Left kidney (tissue), 2 donors: Measurements from ENCODE around the gene GRAP2. TPM values are rescaled to one million over a fixed set of nuclear protein-coding genes. Genes with fewer than 3 reads are reported as not detected.
"Not testable (repeated sequence)": the region's sequence is repeated elsewhere in the genome, so short reads cannot be mapped to it uniquely, and the experiment has no call there.

ENCODE experiments used
- DNase-seq: peaks from one replicate; pipeline ENCODE4 v3.0.0-alpha.2; 2013
- polyA plus RNA-seq: library from polyadenylated mRNA; unstranded; fragments of 120-200 nt; gene quantifications from one replicate; pipeline ENCODE4 v1.2.1, GENCODE V29; 2013; ENCODE audit not compliant: insufficient read length

Gene GRAP2
- polyA plus RNA-seq, 1 donor: 0.57 TPM

DNA sequence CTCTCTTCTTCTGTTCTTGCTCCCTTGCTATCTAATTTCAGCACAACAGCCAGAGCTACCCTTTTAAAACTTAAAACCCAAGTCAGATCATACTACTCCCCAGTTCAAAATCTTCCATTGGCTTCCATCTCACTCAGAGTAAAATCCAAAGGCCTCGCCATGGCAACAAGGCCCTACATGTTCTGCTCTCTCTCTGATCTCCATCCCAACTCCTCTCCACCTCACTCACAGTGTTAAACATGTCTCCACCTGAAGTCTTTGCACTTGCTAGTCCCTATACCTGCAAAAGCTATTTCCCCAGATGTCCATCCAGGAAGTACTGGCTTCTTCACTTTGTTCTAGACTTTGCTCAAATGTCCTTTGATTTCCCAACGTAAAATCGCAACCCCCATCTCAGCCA, 3.0 kb upstream of the GRAP2 start:
- no peak for DNase-seq

DNA sequence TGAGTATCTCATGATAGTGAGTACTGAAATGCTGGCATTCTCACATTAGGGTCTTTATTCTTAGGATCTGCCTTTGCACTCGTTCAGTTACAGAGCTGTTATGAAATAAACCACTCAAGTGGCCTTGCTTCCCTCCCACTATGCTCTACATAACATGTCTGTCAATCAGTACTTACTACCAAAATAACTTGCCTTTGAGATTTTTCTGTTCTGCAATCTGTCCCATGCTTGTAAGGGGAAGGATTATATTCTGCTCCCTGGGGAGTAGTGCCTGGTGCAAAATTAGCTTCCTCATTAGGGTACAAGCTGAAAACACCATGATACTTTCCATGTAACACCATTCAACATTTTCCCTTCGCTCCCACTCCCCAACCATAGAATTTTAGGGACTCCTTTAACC, 1.9 kb upstream of the GRAP2 start:
- DNase-seq: no peak

DNA sequence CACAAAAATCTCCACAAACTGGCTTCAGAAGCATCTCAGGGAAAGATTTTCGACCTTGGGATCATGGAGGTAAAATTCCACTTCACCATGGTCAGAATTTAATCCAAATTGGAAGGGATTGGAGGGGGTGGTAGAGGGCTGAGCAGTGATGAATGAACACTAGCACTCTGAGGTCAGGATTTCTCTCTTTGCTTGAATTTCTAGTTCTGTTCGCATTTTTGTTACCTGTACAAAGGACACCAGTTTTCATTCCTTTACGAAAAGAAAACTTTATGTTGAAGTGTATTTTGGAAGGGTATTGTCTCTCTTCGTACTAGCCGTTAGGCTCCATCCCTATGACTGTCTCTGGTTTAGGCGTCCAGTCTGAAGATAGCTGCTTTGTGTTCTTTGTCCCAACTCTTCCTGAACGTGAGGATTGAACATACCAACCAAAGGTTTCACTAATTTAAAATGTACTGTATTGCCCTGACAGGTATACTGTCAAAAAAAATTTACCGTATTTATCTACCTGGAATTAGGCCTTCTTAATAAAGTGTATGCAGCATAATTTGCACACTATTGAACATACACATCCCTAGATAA, 772 bp downstream of the GRAP2 start:
- DNase-seq: no peak

DNA sequence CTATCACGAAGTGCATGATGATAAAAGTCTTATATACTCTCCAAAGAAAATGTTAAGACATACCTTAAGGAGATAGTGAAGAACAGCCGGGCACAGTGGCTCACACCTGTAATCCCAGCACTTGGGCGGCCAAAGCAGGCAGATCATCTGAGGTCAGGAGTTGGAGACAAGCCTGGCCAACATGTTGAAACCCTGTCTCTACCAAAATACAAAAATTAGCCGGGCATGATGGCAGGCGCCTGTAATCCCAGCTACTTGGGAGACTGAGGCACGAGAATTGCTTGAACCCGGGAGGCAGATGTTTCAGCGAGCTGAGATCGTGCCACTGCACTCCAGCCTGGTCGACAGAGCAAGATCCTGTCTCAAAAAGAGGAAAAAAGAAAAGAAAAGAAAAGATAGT, 3.1 kb downstream of the GRAP2 start:
- DNase-seq: not testable (repeated sequence)

DNA sequence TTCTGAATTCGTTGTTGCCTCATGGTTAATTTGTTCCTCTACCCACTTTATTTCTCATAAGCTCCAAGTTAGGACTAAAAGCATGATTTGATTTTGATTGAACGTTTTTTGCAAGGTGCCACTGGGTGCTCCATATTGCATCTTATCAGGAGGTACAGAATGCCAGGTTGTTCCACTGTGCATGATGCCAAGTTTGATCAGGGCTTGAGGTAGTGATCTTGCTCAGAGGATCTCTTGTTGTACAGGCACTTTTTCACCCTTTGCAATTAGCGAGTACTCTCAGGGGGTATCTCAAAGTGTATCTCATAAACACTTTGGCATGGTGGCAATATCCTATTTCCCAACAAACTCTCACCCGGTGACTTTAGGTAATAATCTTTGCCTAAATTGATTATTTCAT, 4.0 kb downstream of the GRAP2 start:
- no peak for DNase-seq

DNA sequence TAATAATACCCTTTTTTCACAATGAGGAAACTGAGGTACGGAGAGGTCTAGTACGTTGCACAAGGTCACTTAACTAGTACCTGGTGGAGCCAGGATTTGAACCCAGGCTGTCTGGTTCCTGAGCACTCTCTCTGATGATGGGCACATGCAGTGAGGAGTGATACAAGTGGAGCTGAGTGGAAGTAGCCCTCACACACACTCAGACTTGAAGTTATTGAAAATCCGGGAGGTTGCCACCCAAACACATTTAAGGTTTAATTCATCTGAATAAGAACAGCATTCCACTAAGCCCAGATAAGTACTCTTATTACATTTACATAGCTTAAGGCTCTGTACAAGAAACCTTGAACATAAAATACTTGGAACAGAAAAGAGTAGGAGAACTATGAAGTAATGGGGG, 4.8 kb downstream of the GRAP2 start:
- no peak for DNase-seq

DNA sequence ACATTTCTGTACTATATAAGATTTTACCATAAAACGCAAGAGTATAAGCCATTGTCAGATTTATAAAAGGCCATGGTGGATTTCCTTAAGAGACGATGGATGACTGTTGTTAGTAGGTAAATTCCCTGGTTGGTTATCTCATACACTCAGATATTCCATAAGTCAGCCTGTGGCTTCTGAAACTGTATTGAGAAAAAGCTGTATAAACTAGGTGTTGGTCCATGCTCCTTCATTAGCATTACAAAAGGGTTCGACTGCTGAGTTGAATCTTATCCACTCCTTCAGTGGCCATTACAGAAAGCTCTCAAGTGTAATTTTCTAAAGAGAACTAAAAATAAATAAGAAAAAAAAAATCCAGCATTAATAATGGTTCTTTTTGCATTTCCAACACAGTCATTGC, 5.3 kb downstream of the GRAP2 start:
- no peak for DNase-seq

DNA sequence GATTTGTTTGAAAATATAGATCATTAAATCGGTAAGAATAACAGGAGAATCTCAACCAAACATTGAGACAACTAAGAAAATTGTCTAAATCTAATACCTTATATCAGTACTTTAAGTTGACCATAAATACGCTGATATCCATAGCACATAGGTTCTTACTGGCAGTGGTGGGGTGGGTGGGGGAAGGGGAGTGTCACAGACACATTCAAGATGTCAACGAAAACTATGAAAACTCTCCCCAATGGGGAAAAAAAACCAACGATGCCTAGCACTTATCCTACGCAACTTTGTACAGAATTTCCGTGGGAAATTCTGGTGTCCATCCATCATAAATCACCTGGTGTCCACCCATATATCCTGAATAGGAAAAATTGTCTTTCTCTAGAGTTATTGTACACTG, 6.2 kb downstream of the GRAP2 start:
- no peak for DNase-seq

DNA sequence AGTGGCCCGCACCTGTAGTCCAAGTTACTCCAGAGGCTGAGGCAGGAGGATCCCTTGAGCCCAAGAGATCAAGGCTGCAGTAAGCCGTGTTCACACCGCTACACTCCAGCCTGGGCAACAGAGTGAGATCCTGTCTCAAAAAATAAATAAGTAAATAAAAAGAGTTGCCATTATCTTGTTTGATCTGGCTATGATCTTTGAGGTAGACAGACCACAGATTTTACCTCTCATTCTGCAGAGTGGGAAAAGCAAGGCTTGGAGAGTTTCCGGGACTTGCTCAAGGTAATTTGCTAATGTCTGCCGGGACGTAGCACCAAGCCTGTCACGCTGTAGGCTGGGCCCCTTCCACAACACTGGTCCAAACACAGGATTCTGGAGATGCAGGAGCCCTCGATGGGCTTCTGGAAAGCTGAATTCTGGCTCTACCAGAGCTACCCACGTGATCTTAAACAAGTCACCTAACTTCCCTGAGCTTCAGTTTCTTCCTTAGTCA, 6.8 kb downstream of the GRAP2 start:
- no peak for DNase-seq

DNA sequence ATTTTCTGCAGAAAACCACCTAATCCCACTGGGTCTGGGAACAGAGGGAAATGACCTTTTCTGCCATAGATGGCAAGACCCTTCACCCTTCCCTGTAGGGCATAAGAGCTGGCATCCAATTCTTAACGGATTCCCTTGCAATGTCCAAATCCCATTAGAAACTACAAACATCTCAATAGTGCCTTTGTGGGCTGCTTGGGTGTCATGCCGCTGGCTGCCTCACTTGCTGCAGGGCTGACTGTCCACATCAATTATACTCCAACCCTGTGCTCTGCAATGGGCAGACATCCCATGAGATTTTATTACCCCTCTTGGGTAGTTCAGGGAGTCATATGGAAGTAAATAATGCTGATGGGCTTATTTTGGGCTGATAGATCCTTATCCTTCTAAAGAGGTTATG, 7.3 kb downstream of the GRAP2 start:
- no peak for DNase-seq

DNA sequence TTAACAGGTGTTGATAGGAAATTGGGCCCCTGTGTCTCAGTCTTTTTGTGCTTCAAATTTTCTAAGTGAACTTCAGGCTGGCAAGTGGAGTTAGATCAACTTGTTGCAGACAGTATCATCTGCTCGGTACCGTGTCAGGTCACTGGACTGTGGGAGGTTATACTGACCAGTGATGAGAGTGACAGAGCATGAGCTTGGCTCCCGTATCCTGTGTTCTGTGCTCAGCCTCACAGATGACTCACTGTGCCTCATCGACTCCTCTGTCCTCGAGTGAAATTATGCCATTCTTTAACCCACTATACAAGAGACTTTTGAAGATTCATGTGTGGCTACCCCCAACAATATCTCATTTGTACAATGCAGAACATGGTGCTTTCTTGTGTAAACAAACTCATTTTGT, 7.9 kb downstream of the GRAP2 start:
- DNase-seq: no peak

DNA sequence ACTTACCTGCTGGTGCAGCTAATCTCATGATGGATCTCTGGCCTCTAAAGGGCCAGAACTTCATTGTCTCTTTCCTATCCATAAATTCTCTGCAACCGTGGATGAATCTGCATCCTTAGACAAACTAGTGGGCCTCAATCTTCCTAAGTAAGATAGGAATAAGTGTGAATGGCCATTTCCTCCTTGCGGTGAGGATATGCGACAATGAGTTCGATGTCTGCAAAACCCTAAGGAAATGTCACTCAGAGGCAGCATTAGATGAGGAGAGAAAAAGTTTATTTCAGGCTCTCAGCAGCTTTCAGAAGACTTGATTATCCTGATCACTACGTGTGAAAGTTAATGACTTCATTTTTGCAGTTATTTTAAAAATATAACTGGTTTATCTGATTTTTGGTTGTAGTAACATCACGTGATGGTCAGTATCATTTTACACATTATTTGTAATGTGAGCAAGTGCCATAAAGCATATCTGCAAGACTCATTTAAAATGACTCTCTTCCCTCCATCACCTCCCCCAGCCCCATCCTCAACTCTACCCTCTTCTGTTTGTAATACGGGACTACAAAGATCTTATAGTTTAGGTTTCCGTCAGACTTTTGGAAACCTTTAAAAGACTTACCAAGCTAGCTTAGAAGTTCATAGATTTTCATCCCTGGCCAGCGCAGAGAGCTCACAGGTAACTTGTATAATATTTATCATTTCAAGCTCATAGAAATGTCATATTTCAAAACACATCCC, 10.2 kb downstream of the GRAP2 start:
- no peak for DNase-seq

DNA sequence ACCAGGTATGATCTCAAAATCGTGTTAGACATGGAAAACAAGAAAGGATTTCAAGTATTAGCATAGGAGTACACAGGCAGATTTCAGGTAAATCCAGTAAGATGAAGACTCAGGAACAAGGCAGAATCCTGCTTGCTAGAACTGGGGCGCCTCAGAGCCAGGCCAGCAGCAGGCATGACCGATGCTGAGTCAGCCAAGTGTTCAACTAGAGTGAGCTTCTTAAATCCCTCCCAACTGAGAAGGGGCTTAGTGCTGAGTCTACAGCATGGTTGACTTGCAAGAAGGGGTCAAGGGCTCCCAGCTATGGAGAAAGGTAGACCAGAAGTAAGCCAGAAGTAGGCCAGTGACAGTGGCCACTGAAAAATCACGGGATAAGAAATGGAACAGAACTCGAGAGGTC, 12.4 kb downstream of the GRAP2 start:
- DNase-seq: no peak

DNA sequence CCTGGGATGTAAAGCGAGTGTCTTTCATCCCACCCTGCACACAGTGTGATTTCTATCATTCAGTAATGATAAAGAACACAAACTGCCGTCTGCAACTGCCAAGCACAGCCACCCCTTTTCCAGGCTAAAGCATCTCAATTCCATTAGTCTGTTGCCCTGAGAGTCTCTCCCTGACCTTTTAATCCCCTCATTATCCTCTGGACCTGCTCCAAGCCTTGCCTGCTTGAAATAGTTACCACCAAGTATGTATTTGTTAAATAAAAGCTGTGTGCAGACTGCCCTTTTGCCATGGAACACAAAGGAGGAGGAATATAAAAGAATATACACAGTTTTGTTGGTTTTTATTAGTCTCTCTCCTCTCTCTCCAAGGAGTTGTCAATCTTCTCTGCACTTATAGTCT, 13.0 kb downstream of the GRAP2 start:
- no peak for DNase-seq

DNA sequence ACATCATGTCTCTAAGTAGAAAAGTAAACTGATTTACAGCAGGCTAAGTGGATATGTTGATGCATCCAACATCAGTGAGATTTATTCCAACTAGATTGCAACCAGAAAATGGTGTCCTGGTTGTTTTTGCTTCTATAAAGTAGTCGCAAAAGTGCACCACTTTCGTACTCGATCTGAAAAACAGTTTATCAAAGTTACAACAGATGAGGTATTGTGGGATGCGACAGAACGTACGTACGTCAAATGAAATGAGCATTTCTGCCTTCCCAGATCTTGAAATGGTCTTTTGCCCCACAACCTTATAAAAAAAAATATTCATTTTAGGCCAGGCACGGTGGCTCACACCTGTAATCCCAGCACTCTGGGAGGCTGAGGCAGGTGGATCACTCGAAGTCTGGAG, 13.7 kb downstream of the GRAP2 start:
- no peak for DNase-seq

DNA sequence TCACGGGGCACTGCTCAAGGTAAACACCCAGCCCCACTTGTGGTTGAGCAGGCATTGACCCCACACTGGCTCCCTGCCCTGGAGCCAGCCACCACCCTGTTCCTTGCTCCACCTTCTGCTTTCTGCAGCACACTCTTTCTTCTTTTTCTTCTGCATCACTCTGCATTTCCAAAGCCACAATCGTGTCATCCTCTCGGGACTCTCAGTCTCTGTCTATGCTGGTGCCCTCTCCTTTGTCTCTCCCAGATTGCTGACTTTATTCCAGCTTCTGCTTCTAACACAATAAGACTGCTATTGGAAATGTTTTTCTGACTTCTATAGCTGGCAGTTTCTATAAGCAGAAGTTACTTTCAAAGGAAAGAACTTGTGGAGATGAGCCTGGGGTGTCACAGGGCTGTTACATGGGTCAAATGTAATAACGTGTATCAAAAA, 14.4 kb downstream of the GRAP2 start:
- DNase-seq: no peak

DNA sequence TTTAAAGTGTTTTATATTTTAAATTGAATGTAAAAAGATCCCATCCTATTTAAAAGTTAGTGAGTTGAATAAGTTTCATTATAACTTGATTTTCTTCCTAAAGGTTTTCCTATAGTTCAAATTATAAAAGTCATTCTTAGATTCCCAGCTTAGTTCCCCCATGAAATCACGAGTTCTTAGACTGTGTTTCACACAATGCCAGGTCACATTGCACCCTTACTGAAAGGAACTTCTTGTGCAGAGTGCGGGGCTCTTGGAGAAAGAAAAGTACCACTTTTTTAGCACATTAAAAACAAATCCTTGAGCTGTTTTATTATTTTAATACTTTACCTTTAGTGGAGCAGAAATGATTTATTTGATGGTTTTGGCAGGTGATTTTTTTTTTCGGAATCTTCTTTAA, 15.6 kb downstream of the GRAP2 start:
- DNase-seq: no peak

DNA sequence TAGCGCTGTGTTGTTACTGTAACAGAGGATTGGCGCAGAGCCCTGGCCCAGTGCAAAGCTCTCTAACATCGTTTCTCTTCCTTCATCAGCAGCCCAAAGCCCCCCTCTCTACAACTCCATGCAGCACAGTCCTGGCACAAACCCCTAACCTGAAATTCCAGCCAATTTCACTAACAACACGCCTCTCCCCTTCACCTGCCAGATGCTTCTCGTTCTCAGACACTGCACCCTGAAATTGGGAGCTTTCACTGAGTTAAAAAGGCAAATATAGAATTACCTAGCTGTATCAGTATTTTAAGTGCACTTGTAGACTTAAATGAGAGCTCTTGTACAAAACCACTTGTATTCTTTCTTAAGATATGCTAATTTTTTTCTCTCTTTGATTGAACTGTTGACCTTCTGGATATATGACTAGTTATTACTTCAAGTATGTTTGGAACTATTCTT, 16.3 kb downstream of the GRAP2 start:
- no peak for DNase-seq

DNA sequence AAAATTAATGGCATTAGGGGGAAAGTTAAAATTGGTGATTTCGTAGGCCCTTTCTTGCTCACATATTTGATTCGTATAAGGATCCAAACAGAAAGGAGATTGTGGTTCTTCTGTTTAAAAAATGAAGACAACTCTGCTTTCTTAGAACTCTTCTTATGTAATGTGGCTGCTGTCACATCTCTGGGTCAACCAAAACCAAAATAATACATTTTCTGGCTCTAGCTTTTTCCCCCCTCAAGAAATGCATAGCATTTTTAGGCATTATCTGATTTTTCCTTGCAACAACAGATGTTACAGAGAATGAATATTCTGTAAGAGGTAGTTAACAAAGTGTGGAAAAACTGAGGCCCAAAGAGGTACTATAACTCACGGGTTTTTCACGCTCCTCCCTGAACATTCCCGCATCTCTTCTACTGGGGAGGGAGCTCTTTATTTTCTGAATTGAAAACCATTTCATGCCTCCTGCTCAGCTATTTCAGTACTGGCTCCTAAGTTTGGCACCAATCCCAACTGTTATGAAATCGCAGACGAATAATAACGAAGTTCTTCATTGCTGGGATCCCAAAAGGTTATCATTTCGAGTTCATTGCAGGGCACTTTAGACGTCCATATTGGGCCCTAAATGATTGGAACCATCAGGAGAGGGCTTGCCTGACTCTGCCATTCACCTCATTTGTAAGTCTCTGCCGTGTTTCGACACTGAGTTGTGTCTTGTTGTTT, 17.1 kb downstream of the GRAP2 start:
- DNase-seq: no peak

DNA sequence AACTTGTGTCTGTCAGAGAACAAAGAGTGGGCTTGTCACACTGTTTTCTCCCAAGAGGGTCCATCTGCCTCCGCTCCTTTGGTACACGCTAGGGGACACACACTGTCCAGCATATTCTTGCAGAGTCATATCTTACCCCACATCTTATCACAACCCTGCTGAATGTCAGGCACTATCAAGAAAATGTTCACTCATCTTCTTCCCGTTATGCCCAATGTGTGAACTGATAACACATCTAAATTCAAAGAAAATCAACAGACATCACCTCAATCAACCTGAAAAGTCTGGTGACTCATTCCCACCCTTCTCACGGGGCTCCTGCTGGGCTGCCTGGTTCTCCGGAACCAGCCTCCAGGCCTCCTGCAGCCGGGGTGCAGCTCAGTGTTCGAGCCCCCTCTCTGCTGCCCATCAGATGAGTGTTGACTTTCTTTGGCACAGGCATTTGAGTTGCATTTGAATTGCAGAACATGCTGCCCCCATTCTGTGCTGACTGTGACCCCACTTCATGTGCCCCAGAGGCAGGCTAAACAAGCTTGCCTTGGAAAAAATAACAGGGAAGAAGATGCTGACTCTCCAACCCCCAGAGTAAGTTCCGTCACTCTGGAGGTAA, 19.4 kb downstream of the GRAP2 start:
- DNase-seq: no peak

DNA sequence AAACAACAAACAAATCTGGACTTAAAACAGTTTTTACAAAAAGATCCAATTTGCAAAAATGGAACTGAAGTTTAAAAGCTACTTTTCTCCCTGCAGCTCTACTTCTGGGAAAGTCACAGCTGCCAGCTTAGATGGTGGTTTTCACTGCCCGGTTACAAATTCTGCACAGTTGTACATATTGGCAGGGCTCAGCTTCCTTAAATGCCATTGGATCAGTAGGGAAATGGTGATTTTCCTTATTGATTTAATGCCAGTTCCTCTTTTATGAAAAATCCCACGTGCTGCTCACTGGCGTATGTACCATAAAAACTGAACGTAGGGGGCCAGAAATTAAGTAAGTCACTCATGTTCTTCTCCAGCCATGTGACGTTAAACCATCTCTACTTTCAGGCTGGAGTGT, 22.8 kb downstream of the GRAP2 start:
- DNase-seq: no peak

DNA sequence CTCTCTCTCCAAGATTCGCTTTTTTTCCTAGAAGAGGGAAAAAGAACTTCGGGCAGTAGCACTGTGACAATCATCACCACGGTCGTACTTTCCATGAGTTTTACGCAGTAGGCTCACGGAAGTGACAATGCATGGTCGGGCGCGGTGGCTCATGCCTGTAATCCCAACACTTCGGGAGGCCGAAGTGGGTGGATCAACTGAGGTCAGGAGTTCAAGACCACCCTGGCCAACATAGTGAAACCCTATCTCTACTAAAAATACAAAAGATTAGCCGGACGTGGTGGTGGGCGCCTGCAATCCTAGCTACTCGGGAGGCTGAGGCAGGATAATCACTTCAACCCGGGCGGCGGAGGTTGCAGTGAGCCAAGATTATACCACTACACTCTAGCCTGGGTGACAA, 23.4 kb downstream of the GRAP2 start:
- no peak for DNase-seq

DNA sequence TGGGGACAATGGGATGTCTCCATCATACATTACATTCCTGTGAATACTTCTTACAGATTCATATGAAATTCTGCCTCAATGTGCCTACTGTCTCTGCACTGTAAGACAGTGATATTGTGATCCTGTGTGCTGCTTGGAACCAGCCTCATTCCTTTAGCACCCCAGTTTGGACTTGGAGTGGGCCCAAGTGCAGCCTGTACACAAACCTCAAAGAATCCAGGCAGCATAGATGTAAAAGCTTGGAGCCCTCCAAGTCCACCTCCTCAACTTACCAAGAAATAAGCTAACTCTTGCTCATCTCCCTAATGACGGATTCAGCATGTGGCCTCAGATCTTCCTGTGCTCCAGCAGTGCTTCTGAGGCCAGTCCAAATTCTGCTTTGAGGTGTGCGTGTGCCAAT, 24.4 kb downstream of the GRAP2 start:
- DNase-seq: no peak
